Measurements from ENCODE around the gene TMEM209. TPM values are rescaled to one million over a fixed set of nuclear protein-coding genes. Genes with fewer than 3 reads are reported as not detected.
"Not testable (repeated sequence)": the region's sequence is repeated elsewhere in the genome, so short reads cannot be mapped to it uniquely, and the experiment has no call there.

Gene TMEM209
- total RNA-seq, 1 experiment from 2014 or later: 86.0 TPM

DNA sequence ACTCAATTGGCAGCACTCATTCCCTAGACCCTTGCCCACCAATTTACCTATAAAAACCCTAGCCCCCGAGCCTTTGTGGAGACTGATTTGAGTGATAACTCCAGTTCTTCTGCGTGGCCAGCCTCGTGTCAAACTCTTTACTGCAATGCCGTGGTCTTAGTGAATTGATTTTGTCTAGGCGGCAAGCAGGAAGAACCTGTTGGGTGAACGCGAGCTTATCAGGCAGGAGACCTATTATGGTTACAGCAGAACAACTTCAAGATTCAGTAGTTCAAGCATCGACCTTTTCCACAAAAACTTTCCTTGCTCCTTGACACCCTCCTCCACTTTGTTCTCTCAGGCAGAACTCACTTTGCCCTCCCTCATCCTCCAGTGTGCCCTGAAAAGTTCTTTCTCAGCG is 14.7 kb upstream of the TMEM209 start:
- DNase-seq (ENCODE audit: extremely low read depth, low read depth): no peak

DNA sequence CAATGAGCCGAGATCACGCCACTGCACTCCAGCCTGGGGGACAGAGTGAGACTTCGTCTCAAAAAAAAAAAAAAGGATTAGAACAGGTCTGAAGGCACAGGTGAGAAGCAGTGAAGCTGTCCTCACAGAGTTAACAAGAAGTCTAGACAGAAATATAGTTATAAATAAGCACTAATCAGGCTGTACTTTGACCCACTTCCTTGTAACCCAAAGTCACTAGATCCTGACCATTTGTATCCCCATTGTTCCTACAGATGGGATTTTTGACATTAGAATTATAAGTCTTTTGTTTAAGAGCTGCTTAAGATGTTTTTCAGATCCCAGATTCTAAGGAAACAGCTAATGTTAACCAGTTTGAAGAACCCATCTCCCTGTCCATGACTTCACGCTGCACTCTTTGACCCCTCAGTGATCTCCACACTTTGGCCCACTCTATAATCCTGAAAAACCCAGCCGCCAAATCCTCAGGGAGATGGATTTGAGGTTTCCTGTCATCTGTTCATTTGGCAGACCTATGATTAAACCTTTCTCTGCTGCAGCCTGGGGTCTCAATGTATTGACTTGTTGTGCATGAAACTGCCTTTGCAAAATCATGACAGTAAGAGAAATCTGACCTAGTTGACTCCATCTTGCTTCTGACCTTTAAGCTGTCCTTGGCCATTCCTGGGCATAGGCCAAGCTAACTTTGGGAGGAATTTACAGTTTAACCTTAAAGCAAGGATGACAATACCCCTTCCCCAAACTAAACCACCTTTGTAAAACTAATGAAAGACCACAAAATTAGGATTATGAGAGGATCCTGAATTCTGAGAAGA is 13.8 kb upstream of the TMEM209 start:
- DNase-seq (ENCODE audit: extremely low read depth, low read depth): no peak

DNA sequence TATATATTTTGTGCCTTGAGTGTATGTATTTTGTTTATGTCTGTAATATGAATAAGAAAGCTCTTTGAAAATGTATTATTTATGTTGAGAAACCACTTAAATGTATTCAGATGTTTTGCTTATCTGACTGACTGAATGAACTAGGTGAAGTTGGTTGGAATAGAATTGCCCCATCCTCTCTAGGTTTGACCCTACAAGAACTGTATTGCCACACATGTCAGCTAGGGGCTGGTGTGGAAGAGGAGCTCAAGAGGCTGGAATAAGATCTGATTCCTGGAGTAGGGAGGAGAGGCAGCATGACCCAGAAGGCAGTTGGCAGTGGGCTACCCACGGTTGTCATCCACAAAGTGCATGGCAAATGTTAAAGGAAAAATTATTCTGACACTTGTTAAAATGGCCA is 11.5 kb upstream of the TMEM209 start:
- DNase-seq (ENCODE audit: extremely low read depth, low read depth): no peak

DNA sequence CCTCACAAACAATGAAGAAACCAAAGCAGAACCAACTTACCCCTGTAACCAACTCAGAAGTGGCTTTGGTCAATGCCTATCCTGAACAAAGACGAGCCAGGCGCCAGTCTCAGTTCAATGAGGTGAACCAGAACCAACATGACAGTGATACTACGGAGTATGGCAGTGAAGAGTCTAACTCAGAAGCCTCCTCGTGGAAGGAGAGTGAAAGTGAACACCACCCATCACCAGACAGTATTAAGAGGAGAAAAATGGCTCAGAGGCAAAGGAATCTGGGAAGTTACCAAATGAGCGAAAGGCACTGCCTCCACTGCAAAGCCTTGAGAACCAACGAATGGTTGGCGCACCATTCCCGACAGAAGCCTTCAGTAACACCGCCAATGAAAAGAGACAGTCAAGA is 10.8 kb upstream of the TMEM209 start:
- no peak for DNase-seq (ENCODE audit: extremely low read depth, low read depth)

DNA sequence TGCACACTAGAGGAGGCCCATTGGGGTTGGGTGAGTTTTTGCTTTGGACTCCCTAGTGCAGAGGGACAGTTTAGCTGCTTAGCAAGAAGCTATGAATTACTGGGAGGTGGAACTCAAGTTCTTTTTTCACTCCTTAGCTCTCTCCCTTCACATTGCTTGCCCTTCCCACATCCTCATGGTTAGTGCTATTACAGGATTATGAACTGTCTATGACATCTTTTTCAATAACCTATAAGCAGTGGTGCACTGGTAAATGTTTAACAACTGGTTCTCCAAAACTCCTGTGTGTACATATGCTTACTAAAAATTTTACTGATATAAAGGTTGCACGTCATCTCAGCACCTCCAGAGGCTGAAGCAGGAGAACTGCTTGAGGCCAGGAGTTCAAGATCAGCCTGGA is 8.6 kb upstream of the TMEM209 start:
- DNase-seq (ENCODE audit: extremely low read depth, low read depth): no peak

DNA sequence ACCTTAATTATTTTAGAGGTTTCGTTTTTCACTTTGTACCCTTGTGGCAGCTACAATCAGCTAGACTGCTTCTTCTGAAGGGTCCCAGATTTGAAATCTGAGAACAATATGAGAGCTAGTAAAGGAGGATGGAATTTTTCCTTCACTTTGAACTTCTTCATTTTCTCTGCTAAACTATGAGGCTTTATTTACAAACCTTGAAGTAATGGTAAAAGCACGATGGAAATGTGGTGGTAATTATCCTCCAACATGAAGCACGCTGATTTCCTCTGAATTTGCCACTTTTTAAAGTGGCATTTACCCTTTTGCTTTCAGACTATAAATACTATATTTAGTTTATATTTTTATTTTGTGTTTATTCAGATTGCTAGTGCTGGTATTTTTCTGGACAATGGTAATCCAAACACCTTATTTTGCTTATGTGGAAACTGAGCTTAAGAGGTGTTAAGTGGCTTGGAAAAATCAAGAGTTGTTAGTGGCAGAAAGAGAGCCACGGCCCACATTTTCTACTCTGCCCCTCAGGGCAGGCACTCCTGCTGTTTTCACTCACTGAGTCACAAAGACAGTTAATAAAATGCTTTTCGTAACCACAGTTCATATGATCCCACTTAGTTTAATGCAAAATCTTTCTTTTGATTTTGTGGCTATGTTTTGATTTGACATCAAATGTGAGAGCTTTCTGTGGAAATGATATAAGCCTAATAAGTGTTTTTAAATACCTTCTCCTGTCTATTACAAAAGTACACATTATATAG is 5.2 kb upstream of the TMEM209 start:
- DNase-seq (ENCODE audit: extremely low read depth, low read depth): no peak

DNA sequence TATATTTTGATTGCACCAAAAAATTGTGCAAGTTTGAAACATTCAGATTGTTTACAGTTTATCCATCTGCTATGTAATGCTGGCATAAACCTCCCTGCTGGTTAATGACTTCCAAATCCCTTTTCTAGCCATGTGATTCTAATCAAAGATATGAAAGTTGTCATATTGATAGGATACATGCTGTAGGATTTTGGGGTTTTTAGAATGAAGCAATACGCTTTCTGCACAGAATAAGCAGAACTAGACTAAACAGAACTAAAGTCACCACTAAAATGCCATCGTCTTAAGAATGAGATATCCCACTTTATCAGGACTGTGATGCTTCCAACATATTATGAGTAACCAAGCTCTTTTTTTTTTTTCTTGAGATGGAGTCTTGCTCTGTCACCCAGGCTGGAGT is 3.3 kb upstream of the TMEM209 start:
- no peak for DNase-seq (ENCODE audit: extremely low read depth, low read depth)

DNA sequence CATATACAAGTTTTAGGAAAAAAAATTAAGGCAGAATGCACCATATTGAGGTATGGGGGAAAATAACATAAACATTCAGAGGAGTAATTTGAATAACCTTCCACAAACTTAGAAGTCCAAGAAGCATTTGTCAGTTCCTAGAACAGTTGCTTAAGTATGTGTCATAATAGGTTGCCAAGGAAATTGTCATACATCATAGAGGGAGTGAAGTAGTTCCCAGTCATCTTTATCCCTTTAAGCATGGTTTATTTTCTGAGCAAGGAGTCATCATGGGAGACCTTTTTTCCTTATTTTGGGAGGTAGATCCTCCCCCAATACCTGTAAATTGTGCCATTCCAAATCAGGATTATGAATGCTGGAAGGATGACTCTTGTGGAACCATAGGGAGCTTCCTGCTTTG is 2.4 kb upstream of the TMEM209 start, which contains the start of gene SSMEM1:
TSS of gene SSMEM1 (plus strand) at position 219 of the 400 bp plus-strand sequence. CDS start at position 270, 51 bp downstream.
- no peak for DNase-seq (ENCODE audit: extremely low read depth, low read depth)

DNA sequence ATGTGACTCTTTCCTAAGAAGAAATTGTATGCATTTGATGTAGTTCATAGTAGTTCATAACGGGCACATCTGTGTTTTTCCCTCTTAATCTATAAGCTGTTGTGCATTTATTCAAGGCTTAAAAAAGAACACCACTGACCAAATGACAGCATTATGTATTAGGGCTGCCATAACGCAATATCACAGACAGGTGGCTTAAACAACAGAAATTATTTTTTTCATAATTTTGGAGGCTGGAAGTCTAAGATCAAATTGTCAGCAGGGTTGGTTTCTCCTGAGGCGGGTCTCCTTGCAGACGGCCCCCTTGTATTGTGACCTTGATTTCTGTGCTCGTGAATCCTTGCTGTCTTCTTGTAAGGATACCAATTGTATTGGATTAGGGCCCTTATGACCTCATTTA is 1.8 kb upstream of the TMEM209 start:
- DNase-seq (ENCODE audit: extremely low read depth, low read depth): no peak

DNA sequence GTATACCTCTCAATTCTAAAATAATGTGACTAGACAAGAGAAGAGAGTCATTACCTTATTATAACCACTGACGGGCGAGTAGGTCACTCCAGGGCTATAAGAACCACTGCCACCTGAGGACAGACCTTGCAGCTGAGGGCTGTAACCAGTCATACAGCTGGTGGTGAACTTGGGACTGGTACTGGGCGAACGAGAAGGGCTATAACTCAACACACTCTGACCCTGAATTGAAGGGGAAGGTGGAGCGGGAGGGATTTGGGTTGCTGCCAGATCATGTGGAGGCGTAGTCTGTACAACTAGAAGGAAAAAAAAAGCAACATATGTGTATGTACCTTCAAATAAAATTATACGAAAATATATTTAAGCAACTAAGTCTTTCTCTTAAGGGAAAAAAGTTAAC is 3.4 kb downstream of the TMEM209 start:
- DNase-seq (ENCODE audit: extremely low read depth, low read depth): no peak

DNA sequence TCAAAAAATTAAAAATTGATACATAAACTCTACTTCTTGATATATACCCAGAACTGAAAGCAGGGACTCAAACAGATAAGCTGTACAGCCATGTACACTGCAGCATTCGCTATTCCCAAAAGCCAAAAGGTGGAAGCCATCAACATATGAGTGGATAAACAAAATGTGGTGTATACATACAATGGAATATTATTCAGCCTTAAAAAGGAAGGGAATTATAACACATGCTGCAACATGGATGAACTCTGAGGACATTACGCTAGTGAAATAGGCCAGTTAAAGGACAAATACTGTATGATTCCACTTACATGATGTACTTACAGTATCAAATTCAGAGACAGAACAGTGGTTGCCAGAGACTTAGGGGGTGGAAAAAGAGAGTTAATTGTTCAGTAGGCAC is 8.1 kb downstream of the TMEM209 start:
- DNase-seq (ENCODE audit: extremely low read depth, low read depth): no peak

DNA sequence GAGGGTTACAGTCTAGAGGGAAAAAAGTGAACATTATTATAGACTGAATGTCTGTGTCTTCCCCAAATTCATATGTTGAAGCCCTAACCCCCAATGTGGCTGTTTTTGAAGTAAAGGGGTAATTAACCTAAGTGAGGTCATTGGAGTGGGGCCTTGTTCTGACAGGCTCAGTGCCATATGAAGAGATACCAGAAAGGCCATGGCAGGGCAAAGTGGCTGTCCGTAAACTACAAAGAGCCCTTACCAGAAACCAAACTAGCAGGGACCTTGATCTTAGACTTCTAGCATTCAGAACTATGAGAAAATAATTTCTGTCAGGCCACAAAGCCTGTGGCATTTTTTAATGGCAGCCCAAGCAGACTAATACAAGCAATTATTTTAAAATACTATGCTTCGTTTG is 8.7 kb downstream of the TMEM209 start:
- no peak for DNase-seq (ENCODE audit: extremely low read depth, low read depth)

DNA sequence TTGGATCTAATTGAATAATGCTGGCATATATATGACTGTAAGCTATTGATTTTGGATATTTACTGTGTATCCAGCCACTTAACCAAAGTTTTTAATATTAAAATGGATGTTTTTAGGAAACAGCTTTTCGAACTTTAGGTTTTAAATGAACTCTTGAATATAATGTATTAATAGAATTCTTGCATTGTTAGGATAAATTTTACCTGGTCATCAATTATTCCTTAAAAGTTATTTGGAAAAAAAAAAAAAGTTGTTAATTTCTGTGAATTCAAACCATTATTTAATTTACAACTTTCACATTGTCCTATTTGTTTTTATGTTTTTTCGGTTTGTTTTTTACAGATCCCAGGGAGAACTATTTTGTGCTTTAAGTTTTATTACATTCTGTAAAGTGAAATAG is 9.8 kb downstream of the TMEM209 start:
- DNase-seq (ENCODE audit: extremely low read depth, low read depth): no peak

DNA sequence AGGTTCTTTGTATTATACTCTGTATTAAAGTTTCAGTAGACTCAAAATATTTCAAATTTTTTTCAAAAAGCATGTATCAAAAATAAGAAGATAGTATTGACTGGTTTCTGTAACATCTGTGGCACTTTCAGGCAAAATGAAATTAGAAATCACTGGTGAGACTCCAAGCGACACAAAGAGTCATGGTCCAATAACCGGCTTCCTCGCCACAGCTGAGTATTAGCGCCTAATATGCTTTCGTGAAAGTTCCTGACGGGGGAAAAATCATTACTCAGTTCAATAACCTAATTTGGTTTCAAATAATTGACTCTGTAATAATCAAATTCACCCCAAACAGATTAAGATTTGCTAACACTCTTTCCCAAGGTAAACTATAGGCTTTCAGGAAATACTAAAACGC is 13.4 kb downstream of the TMEM209 start:
- DNase-seq (ENCODE audit: extremely low read depth, low read depth): no peak

DNA sequence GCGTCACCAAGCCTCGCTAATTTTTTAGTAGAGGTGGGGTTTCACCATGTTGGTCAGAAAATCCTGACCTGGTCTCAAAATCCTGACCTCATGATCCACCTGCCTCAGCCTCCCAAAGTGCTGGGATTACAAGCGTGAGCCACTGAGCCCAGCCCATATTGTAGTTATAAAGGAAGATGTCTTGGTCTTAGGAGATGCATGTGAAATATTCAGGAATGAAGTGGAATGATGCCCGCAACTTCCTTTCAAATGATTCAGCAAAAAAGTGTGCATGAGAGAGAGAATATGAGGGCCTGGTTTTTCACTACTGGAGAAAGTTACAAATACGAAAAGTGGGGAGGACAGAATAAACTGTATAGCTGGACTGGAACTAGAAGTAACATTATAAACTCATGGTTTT is 15.9 kb downstream of the TMEM209 start:
- peak; percentile 92 for DNase-seq (ENCODE audit: extremely low read depth, low read depth)

DNA sequence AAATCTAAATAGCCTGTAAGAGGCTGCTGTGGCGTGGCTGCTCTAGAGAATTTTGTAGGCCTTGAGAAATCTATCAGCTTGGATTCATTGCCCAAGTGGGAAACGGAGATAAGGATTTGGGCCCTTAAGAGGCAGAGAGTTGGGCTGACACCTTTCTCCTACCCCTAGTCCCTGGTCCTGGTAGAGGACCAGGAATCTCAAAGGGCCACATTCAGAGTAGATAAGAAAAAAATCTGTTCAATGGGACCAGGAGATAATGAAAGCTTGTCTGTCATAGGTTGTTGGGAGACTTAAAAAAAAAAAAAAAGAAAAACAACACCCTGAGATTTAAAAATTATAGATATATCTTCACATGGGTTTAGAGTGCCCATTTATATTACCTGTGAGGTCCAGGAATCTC is 17.8 kb downstream of the TMEM209 start:
- no peak for DNase-seq (ENCODE audit: extremely low read depth, low read depth)

DNA sequence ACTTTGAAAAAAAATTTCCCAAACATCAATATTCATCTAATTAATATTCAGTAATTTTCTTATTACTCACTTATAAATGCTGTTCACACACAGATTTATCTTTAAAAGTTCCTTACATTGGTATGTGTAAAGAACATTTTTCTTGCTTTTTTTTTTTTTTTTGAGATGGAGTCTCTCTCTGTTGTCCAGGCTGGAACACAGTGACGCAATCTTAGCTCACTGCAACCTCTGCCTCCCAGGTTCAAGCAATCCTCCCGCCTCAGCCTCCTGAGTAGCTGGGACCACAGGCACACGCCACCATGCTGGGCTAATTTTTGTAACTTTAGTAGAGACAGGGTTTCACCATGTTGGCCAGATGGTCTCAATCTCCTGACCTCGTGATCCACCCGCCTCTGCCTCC is 20.9 kb downstream of the TMEM209 start:
- not testable (repeated sequence) for DNase-seq (ENCODE audit: extremely low read depth, low read depth)

DNA sequence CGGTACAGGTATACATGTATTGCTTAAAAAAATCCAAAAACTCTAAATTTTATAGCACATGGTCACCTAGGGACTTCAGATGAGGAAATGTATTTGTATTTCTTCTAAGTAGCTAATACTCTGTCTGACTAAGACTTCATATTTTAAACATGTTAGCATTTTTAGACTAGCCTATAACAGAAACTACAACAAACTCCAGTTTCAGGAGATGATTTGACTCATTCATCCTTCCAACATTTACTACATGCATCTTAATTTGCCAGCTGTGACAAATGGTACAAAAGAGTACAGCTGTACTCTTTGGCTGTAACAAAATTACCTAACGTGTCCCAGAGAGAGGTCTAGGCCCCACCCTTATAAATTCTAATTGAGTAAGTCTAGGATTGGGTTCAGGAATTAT is 22.2 kb downstream of the TMEM209 start:
- DNase-seq (ENCODE audit: extremely low read depth, low read depth): no peak

DNA sequence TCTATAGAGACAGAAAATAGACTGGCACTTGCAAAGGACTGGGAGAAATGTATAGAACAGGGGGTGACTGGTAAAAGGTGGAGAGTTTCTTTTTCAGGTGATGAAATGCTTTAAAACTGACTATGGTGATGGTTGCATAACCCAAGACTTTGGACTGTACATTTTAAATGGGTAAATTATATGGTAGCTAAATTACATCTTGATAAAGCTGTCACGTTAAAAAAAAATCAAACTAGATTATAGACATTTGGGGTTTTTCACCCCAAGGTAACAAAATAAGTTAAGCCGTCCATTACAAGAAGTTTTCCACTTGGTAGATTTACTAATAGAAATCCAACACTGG is 24.0 kb downstream of the TMEM209 start:
- DNase-seq (ENCODE audit: extremely low read depth, low read depth): no peak

DNA sequence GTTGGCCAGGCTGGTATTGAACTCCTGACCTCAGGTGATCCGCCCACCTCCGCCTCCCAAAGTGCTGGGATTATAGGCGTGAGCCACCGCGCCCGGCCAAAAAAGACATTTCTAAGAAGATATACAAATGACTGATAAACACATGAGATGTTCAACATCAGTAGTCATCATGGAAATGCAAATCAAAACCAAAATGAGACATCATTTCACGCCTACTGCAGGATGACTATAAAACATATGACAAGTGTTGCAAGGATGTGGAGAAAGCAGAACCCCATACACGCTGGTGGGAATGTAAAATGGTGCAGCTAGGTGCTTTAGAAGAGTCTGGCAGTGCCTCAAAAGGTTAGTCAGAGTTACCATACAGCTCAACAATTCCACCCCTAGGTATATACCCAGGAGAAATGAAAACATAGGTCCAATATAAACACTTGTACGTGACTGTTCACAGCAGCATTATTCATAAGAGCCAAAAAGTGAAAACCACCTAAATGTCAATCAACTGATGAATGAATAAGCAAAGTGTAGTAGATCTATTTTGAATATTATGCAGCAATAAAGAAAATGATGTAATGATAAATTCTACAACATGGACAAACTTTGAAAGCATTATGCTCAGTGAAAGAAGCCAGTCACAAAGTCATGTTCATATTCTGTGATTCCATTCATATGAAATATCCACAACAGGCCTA is 24.5 kb downstream of the TMEM209 start:
- no peak for DNase-seq (ENCODE audit: extremely low read depth, low read depth)

DNA sequence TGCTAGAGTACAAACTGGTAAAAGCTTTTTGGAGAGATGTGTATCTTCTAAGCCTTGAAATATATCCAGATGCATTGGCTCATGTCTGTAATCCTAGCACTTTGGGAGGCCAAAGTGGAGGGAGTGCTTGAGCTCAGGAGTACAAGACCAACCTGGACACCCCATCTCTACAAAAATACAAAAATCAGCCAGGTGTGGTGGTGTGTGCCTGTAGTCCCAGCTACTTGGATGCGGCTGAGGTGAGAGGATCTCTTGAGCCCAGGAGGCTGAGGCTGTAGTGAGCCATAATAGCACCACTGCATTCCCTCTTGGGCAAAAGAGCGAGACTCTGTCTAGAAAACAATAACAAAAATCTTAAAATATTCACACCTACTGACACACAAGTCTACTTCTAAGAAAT is 25.6 kb downstream of the TMEM209 start:
- DNase-seq (ENCODE audit: extremely low read depth, low read depth): no peak

DNA sequence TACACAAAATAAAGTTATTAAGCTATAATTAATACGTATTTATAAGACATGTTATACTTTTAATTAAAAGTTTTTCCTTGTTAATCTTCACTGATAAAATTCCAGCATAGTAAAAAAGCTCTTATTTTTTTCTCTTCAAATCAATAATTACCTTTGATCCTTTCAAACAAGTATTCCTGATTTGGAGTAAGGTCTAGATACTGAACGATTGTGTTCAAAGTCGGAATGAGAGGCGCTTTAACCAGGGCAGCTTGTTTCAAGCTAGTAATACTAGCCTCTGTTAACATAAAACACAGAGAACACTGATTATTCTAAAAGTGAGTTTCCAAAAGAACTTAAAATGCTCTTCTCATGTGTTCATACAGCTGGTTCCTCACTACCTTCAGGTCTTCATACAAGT is 27.0 kb downstream of the TMEM209 start:
- DNase-seq (ENCODE audit: extremely low read depth, low read depth): no peak

Data from NCI-H460 (cell line).